Measurements from ENCODE around the gene MGAT1. TPM values are rescaled to one million over a fixed set of nuclear protein-coding genes. Genes with fewer than 3 reads are reported as not detected.
"Not testable (repeated sequence)": the region's sequence is repeated elsewhere in the genome, so short reads cannot be mapped to it uniquely, and the experiment has no call there.

The MGAT1 gene
- total RNA-seq, 1 donor from 2014 or later, result 45.6 TPM

DNA sequence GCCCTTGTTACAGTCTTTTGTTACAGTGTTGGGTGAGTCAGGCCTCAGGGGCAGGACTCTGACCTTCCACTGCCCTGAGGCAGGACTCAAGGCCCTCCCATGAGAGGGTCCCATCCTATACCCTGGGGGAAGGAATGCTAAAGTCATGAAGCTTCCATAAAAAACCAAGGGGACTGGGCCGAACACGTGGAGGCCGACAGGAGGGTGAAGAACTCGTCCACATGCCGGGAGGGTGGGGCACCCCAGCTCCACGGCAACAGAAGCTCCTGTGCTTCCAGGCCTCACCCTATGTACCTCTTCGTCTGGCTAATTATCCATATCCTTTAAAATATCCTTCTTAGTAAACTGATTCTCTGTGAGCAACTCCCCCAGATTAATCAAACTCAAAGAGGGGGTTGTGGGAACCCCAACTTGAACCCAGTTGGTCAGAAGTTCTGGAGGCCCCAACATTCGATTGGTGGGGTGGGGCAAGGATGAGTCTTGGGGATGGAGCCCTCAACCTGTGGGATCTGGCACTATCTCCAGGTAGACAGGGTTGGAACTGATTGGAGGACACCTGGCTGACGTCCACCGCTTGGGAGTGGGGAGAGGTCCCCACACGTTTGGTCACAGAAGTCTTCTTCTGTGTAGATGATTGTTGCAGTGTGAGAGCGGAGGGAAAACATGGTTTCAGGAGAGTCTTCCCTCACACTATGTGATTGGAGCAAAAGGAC lies 19.1 kb downstream of the MGAT1 start:
- no peak overlapping the region for H3K27ac Mint-ChIP-seq (ENCODE audit: unreplicated experiment)
- H3K27me3 Mint-ChIP-seq (ENCODE audit: unreplicated experiment), result no peaks in the 10 kb centered on the region
- no peak overlapping the region for H3K4me3 Mint-ChIP-seq (ENCODE audit: unreplicated experiment)
- H3K36me3 Mint-ChIP-seq (ENCODE audit: unreplicated experiment), result no peaks in the 10 kb centered on the region
- DNase-seq, result no peak
- peaks cover 7% of the 10 kb centered on the region for H3K9me3 Mint-ChIP-seq (ENCODE audit: unreplicated experiment)
- TF ChIP-seq, protein P1, sequence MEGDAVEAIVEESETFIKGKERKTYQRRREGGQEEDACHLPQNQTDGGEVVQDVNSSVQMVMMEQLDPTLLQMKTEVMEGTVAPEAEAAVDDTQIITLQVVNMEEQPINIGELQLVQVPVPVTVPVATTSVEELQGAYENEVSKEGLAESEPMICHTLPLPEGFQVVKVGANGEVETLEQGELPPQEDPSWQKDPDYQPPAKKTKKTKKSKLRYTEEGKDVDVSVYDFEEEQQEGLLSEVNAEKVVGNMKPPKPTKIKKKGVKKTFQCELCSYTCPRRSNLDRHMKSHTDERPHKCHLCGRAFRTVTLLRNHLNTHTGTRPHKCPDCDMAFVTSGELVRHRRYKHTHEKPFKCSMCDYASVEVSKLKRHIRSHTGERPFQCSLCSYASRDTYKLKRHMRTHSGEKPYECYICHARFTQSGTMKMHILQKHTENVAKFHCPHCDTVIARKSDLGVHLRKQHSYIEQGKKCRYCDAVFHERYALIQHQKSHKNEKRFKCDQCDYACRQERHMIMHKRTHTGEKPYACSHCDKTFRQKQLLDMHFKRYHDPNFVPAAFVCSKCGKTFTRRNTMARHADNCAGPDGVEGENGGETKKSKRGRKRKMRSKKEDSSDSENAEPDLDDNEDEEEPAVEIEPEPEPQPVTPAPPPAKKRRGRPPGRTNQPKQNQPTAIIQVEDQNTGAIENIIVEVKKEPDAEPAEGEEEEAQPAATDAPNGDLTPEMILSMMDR (IDR thresholded peaks at IDR 0.05; ENCODE audit: partially characterized antibody, unreplicated experiment), result no peak
- peaks cover 22% of the 10 kb centered on the region for H3K4me1 Mint-ChIP-seq (ENCODE audit: low read depth, unreplicated experiment)

DNA sequence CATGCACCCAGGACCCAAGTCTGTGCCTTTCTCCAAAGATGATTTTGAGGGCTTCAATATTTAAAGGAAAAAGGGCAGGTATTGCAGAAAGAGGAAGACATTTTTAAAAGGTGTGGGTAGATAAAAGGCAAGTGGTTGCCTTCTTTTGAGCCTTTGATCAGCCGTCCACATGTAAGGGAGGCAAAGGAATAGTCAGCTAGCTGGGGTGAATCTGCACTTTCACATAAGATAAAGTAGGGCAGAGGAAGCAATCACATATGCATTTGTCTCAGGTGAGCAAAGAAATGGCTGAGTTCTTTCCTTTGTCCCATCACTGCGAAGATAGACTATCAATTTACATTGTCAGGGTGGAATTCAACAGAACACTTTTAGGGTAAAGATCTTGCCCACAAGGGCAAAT lies 19.9 kb downstream of the MGAT1 start:
- H3K4me1 Mint-ChIP-seq (ENCODE audit: low read depth, unreplicated experiment), result peaks cover 16% of the 10 kb centered on the region
- peaks cover 5% of the 10 kb centered on the region for H3K9me3 Mint-ChIP-seq (ENCODE audit: unreplicated experiment)
- no peak overlapping the region for H3K27ac Mint-ChIP-seq (ENCODE audit: unreplicated experiment)
- no peak overlapping the region for H3K4me3 Mint-ChIP-seq (ENCODE audit: unreplicated experiment)
- no peaks in the 10 kb centered on the region for H3K36me3 Mint-ChIP-seq (ENCODE audit: unreplicated experiment)
- no peak for DNase-seq
- no peaks in the 10 kb centered on the region for H3K27me3 Mint-ChIP-seq (ENCODE audit: unreplicated experiment)
- TF ChIP-seq, protein P1 (IDR thresholded peaks at IDR 0.05; ENCODE audit: partially characterized antibody, unreplicated experiment), result no peak

DNA sequence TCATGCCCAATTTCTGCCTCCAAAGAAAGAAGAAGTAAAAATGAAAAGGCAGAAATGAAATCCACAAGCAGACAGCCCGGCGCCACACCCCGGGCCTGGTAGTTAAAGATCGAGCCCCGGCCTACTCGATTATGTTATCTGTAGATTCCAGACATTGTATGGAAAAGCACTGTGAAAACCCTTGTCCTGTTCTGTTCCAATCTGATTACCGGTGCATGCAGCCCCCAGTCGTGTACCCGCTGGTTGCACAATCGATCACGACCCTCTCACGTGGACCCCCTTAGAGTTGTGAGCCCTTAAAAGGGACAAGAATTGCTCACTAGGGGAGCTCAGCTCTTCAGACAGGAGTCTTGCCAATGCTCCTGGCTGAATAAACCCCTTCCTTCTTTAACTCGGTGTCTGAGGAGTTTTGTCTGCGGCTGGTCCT lies 20.7 kb downstream of the MGAT1 start:
- not testable (repeated sequence) for H3K27ac Mint-ChIP-seq (ENCODE audit: unreplicated experiment); DNase-seq; H3K9me3 Mint-ChIP-seq (ENCODE audit: unreplicated experiment); H3K4me1 Mint-ChIP-seq (ENCODE audit: low read depth, unreplicated experiment); H3K36me3 Mint-ChIP-seq (ENCODE audit: unreplicated experiment); H3K27me3 Mint-ChIP-seq (ENCODE audit: unreplicated experiment); H3K4me3 Mint-ChIP-seq (ENCODE audit: unreplicated experiment)

DNA sequence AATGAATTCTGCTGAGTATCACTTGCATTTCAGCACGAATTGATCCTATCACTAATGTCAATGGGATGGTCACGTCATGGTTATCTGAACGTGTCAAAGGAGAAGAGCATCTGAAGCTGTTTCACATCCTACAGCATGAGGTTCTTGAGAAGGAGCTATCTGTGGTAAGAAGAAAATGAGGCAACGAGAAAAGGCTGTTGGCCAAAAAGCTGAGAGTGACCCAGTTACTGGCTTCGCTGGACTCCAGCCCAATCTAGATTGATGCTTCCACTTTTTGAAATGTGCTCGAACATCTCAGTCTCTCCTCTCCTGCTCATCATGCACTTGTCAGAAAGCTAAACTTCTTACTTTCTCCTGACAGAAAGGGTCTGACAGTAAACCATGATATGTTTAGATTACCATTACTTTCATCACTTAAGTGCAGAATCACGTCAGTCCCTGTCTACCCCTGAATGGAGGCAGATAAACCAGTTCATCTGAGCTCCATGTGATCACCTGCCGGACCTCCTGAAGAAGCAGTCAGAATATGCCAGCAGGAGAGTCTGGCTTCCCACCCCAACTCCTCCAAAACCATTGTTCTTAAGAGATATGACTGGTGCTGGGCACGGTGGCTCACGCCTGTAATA lies 22.5 kb downstream of the MGAT1 start:
- TF ChIP-seq, protein P1 (IDR thresholded peaks at IDR 0.05; ENCODE audit: partially characterized antibody, unreplicated experiment), result no peak
- no peaks in the 10 kb centered on the region for H3K36me3 Mint-ChIP-seq (ENCODE audit: unreplicated experiment)
- H3K9me3 Mint-ChIP-seq (ENCODE audit: unreplicated experiment), result peaks cover 4% of the 10 kb centered on the region
- H3K4me3 Mint-ChIP-seq (ENCODE audit: unreplicated experiment), result no peak overlapping the region
- DNase-seq, result no peak
- no peak overlapping the region for H3K27ac Mint-ChIP-seq (ENCODE audit: unreplicated experiment)
- H3K4me1 Mint-ChIP-seq (ENCODE audit: low read depth, unreplicated experiment), result peaks cover 3% of the 10 kb centered on the region
- H3K27me3 Mint-ChIP-seq (ENCODE audit: unreplicated experiment), result no peaks in the 10 kb centered on the region

DNA sequence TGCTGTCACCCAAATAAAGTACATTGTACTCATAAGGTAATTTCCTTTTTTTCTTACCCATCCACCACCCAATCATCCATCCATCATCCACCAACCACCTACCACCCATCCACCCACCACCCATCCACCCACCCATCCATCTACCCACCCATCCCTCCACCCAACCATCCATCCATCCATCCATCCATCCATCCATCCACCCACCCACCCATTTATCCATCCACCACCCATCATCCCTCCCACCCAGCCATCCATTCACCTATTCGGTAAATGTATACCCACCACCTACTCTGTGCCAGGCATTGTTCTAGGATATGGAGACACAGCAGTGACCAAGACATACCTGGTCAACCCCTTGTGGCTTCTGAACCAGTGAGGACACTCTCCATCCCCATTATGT lies 25.1 kb downstream of the MGAT1 start:
- Mint-ChIP-seq H3K36me3 (ENCODE audit: unreplicated experiment) (peaks cover 9% of the 10 kb centered on the region), H3K9me3 (ENCODE audit: unreplicated experiment) (peaks cover 5% of the 10 kb centered on the region), H3K4me3 (ENCODE audit: unreplicated experiment) (no peak overlapping the region), H3K27ac (ENCODE audit: unreplicated experiment) (no peak overlapping the region), H3K27me3 (ENCODE audit: unreplicated experiment) (peaks cover 2% of the 10 kb centered on the region), H3K4me1 (ENCODE audit: low read depth, unreplicated experiment) (no peaks in the 10 kb centered on the region)
- no peak for DNase-seq
- TF ChIP-seq, protein P1 (IDR thresholded peaks at IDR 0.05; ENCODE audit: partially characterized antibody, unreplicated experiment), result no peak
